ENCODE measurements around the gene RTN4IP1.

The RTN4IP1 gene

GRCh38 chr6:106557837-106558236 lies 71.5 kb downstream of the RTN4IP1 start:
- no peak overlapping the region for H2AFZ ChIP-seq (ENCODE audit: low read length)
- H3F3A ChIP-seq (ENCODE audit: insufficient read depth, low read length) = no peaks in the 10 kb centered on the region
- H3K4me3 ChIP-seq (ENCODE audit: low read length) = no peak overlapping the region
- DNase-seq = no peak
- H3K9me3 ChIP-seq (replicated peaks; ENCODE audit: insufficient read depth, low read length) = no peaks in the 10 kb centered on the region
- no peaks in the 10 kb centered on the region for H3K27me3 ChIP-seq (replicated peaks; ENCODE audit: insufficient read depth, low read length)
- H3K9me2 ChIP-seq (replicated peaks; ENCODE audit: insufficient read depth, low read length) = no peaks in the 10 kb centered on the region
- H3K79me2 ChIP-seq (ENCODE audit: low read length) = no peaks in the 10 kb centered on the region
- H3K4me2 ChIP-seq (ENCODE audit: low read depth, low read length) = no peak overlapping the region
- H3K36me3 ChIP-seq (replicated peaks; ENCODE audit: insufficient read depth, low read length) = no peaks in the 10 kb centered on the region
- H3K4me1 ChIP-seq (ENCODE audit: low read length) = no peaks in the 10 kb centered on the region
- H4K20me1 ChIP-seq (ENCODE audit: insufficient read depth, low read length) = no peaks in the 10 kb centered on the region
- no peak for TF ChIP-seq EZH2phosphoT487 (IDR thresholded peaks at IDR 0.05; ENCODE audit: low read length)
- no peak for TF ChIP-seq EZH2 (optimal IDR thresholded peaks at IDR 0.05; ENCODE audit: low read depth, low read length)
- TF ChIP-seq CTCF (IDR thresholded peaks at IDR 0.05; ENCODE audit: low read length) = no peak
- H3K27ac ChIP-seq (ENCODE audit: low read length) = no peak overlapping the region
- H3K9ac ChIP-seq (ENCODE audit: low read length) = no peak overlapping the region

- no peaks in the 10 kb centered on the region for H3K9me3 ChIP-seq (replicated peaks; ENCODE audit: insufficient read depth, low read length)
- no peaks in the 10 kb centered on the region for H3K79me2 ChIP-seq (ENCODE audit: low read length)
- H3K4me1 ChIP-seq (ENCODE audit: low read length) = no peaks in the 10 kb centered on the region
- H2AFZ ChIP-seq (ENCODE audit: low read length) = no peak overlapping the region
- peak; percentile 48 for TF ChIP-seq CTCF (IDR thresholded peaks at IDR 0.05; ENCODE audit: low read length)
- no peak for TF ChIP-seq EZH2 (optimal IDR thresholded peaks at IDR 0.05; ENCODE audit: low read depth, low read length)
- no peaks in the 10 kb centered on the region for H3K9me2 ChIP-seq (replicated peaks; ENCODE audit: insufficient read depth, low read length)
- no peak overlapping the region for H3K4me2 ChIP-seq (ENCODE audit: low read depth, low read length)
- H3K36me3 ChIP-seq (replicated peaks; ENCODE audit: insufficient read depth, low read length) = no peaks in the 10 kb centered on the region
- H3K27me3 ChIP-seq (replicated peaks; ENCODE audit: insufficient read depth, low read length) = no peaks in the 10 kb centered on the region
- H3F3A ChIP-seq (ENCODE audit: insufficient read depth, low read length) = no peaks in the 10 kb centered on the region
- no peaks in the 10 kb centered on the region for H4K20me1 ChIP-seq (ENCODE audit: insufficient read depth, low read length)
- no peak overlapping the region for H3K9ac ChIP-seq (ENCODE audit: low read length)
- DNase-seq = peak; percentile 36
- no peak overlapping the region for H3K4me3 ChIP-seq (ENCODE audit: low read length)
- H3K27ac ChIP-seq (ENCODE audit: low read length) = no peak overlapping the region
These were observed 72.8 kb downstream of the RTN4IP1 start for GRCh38 chr6:106556368-106556960.

GRCh38 chr6:106555767-106556166 lies 73.5 kb downstream of the RTN4IP1 start:
- Histone ChIP-seq H3F3A (ENCODE audit: insufficient read depth, low read length) (no peaks in the 10 kb centered on the region), H3K4me1 (ENCODE audit: low read length) (no peaks in the 10 kb centered on the region)
- no peak for DNase-seq

More at GRCh38 chr6:106555767-106556166, 73.5 kb downstream of the RTN4IP1 start:
- Histone ChIP-seq H3K79me2 (ENCODE audit: low read length) (no peaks in the 10 kb centered on the region), H2AFZ (ENCODE audit: low read length) (no peak overlapping the region), H3K36me3 (replicated peaks; ENCODE audit: insufficient read depth, low read length) (no peaks in the 10 kb centered on the region), H3K4me2 (ENCODE audit: low read depth, low read length) (no peak overlapping the region), H3K27me3 (replicated peaks; ENCODE audit: insufficient read depth, low read length) (no peaks in the 10 kb centered on the region), H3K4me3 (ENCODE audit: low read length) (no peak overlapping the region), H3K27ac (ENCODE audit: low read length) (no peak overlapping the region), H3K9me3 (replicated peaks; ENCODE audit: insufficient read depth, low read length) (no peaks in the 10 kb centered on the region), H4K20me1 (ENCODE audit: insufficient read depth, low read length) (no peaks in the 10 kb centered on the region), H3K9ac (ENCODE audit: low read length) (no peak overlapping the region), H3K9me2 (replicated peaks; ENCODE audit: insufficient read depth, low read length) (no peaks in the 10 kb centered on the region)
- TF ChIP-seq EZH2phosphoT487 (IDR thresholded peaks at IDR 0.05; ENCODE audit: low read length) (no peak), EZH2 (optimal IDR thresholded peaks at IDR 0.05; ENCODE audit: low read depth, low read length) (no peak), CTCF (IDR thresholded peaks at IDR 0.05; ENCODE audit: low read length) (no peak)

Data from MM.1S (cell line).